ENCODE results near the gene ADSL.
A peak's percentile ranks its signal among the peaks of the same experiment; 100 is the strongest.

Gene ADSL

DNA sequence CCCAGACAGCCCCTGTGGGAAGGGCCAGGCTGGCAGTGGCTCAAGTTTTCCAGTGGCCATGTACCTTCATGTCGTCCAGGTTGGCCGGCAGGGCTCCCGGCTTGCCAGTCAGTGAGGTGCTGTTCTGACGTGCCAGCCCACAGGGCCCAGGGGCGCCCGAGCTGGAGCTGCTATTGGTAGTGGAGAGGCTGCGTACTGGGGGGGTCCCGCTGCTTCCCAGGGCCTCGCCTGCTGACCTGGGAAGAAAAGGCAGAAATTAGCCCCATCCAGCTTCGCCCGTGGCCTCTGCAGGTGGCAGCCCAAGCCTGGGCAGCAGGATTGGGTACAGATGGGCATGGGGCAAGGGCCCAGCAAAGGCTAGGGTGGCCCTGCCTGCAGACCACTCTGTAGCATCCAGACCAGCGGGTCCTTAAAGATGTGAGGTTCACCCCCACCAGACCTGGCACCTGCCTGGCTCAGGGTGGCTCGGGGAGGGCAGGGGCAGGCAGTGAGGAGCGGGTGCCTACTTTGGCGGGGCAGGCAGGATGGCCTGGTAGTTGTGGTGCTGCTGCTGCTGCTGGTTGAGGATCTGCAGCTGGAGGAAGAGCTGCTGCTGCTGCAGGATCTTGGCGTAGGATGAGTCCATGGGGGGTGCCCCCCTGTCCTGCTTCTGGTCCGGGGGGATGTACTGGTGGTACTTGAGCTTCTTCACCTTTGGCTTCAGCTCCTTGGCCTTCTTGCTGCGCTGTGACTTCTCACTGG lies 74.2 kb downstream of the ADSL start:
- DNase-seq, result no peak

DNA sequence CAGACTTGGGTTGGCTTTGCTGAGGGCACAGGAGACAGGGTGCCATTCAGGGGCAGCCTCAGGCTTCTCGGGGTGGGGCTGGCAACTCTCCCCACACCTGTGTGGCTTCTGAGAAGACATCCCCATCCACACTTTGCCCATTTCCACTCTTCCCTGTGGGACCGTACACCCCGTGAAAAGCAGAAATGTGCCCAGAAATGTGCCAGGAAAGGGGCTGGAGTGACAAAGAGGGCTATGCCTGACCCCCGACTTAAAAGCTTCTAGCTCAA lies 74.7 kb downstream of the ADSL start:
- no peak for DNase-seq

DNA sequence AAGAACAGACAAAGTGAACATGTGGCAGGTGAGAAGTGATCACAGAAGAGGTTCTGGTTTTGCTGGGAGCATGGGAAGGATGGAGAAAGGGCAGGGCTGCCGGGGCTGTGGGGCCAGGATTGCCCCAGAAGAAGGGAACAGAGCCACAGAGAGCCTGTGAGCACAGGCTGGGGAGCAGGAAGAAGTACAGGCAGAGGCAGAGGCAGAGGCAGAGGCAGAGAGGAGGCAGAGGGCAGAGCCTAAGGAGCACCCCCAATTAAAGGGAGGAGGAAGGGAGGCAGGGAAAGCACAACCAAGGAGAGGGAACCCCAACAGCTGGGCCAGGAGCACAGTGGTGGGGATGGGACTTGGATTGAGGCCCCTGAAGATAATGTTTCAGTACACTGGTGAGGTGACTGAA lies 75.6 kb downstream of the ADSL start:
- no peak for DNase-seq

DNA sequence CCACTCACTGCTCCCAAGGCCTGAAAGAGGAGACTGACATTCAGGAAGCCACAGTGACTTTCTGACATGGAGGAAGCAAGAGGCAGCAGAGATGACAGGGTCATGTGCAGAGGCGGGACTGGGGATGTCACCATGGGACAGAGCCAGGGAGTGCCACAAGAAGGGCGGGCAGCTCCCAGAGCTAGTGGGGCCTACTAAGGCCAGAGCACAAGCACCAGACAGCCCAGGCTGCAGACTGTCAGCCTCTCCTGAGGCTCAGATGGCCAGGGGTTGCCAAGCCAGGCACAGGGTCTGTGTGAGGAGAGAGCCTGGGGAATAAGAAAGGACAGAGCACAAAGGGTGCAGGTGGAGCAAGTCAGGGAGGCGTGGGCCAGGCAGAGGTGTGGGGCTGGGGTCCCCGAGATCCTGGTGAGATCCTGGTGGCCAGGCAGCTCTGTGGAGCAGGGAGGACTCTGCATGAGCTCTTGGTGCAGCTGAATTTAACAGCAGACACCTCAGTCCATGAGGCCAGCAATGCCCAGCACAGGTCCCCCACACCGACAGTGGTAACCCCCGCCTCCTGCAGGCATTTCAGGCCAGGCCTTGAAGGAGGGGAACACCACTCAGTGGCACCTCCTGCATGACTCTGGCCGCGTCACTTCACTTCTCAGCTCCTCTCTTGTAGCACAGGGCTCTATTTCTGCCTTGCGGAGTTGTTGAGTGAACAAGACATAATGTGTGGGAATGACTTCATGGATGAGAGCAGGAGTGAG lies 76.4 kb downstream of the ADSL start:
- DNase-seq, result no peak

DNA sequence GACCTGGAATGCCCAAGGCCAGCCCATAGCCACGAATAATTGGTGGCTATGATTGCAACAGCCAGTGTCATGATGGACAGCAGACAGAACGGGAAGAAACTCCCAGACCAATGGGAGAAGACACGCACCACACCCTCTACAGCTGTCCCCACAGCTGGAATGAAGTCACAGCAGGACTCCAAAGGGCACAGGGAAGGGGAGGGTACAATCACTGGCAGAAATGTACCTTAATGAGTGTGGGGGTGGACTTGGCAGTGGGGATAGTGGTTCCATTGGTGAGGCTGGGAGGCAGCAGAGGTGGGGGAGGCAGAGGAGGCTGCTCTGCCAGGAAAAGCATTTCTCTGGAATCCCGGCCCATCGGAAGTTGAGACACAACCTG lies 77.0 kb downstream of the ADSL start:
- no peak for DNase-seq

DNA sequence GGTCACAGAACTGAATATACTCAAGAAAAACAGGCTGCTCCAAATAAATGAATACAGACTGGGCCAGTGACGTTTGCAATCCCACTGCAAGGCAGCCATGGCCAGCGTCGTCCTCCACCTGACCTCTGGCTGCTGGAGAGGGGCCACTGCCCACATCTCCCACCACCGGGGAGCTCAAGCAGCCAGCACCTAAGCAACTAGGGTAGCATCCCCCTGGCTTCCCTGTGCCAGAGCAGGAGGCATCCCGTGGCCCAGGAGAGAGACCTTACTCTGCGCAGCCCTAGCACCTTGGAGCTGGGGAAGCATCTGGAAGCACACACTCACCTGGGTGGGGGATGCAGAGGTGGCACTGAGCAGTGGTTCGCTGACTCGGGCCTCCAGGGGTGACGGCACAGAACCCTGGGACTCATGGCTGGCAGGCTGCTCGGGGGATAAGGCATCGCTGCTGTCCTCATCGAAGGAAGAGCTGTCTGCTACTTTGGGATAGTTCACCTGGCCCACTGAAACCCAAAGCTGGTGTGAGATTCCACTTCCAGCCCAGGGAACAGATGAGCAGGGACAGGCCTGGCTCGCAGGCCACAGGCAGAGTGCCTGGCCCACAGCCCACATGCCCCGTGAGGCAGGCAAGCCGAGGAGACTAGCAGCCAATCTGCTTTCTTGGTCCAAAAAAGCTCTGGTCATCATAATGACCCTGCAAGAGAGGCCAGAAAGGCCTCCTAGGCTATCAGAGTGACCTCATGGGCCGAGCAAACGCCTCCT lies 77.8 kb downstream of the ADSL start:
- no peak for DNase-seq

DNA sequence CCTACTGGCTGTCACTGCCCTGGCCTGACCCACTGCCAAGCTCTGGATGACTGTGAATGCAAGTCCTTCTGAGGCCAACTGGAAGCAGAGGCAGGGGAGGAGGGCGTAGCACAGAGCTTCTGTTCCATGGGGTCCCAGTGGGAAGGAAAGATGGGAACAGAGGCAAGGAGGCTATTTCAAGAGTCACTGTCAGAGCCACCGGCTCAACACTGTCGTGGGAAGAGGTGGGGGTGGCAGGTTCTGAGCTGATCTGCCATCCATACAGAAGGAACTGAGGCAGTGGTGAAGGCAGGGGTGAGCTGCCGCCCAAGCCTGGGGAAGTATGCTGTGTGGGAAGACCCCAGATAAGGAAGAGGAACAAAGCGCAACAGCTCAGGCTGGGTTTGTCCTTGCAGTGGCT lies 78.8 kb downstream of the ADSL start:
- no peak for DNase-seq

DNA sequence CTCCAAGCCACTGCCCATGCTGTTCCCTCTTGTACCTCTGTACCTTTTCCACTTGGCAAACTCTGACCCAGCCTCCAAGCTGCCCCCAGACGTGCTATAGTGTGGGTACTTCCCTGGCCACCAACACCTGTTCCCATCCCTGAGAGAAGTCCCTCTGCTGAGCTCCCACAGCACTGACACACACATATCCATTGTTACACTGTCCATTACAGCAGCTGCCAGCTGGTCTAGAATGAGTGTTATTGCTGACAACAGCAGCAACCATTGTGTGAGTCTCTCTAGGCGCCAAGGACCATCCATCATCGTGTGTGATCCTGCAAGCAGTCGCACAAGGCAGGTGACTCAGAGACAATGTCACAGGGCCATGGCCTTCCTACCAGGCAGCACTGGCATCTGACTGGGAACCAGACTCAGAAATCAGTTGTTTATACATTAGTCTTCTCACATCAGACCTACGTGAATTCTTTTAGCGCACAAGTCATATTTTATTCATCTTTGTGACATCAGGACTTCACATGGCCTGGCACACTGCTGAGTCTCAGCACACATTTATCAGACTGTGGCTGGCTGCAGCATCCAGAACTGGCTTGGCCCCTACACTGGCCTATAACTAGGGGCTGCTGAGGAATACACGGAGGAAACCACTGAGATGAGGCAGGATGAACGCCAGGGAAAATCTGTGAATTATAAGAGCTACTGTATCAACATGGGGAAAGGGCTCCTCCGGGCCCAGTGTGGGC lies 80.5 kb downstream of the ADSL start:
- no peak for DNase-seq

DNA sequence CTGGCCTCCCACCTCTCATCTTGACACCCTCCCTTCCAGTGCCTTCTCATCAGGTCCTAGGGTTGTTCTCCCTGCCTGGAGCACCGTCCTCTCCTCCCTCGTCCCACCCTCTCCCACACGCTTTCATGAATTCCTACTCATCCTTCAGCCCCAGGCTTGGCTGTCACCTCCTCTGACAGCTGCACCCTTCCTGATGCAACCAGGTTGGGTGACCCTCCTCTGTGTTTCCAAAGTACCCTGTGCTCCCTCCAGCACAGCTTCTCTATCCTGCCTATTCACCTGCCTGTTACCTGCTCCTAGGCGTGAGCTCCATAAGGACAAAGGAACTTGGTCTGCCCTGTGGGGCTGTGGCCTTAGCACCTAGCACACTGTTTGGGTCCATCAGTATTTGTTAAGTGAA lies 82.5 kb downstream of the ADSL start:
- no peak for DNase-seq

DNA sequence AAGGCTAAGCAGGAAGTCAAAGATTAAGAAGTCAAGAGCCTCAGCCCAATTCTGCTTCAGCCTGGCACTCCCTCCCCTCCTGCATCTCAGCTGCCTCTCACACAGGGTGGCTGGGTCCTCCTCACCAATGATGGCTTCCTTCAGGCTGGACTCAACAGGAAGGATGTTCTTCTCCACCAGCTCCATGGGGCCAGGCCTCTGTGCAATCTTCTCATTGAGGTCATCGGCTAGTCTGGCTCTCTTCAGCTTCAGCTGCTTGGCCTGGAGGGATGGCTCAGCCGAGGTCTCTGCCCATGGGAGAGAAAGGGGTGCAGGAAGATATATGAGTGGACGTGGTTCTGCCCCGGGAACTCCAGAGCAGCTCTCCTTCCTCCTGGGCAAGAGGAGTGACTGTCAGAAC lies 83.2 kb downstream of the ADSL start:
- DNase-seq, result no peak

DNA sequence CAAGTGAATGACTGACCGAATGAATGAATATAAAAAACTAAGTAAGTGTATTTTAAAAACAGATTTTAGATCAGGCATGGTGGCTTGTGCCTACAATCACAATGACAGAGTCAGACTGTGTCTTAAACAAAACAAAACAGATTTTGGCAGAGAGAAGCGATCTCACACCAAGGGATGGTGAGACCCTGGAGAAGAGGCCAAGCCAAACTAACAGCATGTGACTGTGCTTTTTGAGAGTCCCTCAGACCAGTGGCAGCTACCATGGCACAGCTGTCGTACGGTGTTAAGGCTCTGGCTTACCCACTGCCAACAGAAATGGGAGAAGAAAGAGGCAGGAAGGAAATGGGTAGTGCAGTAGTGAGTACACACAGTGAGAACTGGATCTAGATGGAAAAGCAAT lies 84.7 kb downstream of the ADSL start:
- no peak for DNase-seq

DNA sequence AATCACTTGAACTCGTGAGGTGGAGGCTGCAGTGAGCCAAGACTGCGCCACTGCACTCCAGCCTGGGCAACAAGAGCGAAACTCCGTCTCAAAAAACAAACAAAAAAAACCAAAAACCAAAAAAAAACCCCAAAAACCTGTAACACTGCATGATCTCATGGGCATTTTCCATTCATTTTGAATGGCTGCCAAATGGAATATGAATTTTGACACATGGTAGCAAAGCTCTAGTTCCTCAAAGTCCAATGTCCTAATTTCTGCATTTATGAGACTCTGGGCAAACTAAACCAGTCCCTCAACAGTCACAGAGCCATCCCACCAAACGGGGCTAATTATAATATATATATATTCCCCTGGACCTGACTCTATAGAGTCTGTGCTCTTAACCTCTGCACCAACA lies 85.9 kb downstream of the ADSL start:
- DNase-seq, result no peak

DNA sequence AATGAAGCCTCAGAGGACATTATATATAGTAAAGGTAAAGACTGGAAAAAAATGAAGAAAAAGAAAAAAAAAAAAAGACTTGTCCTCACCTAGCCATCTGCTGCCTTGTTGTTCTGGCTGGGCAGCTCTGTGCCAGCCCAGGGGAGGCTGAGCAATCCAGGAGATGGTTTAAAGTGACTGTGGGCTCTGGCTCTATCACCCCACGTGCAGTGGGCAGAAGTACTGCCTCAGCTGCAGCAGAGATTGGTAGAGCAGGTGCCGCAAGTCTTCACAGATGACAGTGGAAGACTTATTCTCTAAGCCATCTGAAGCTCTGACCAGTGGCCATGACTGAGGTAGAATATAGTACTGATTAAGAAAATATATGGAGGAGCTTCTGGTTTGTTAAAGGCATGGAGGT lies 86.3 kb downstream of the ADSL start:
- DNase-seq, result no peak

DNA sequence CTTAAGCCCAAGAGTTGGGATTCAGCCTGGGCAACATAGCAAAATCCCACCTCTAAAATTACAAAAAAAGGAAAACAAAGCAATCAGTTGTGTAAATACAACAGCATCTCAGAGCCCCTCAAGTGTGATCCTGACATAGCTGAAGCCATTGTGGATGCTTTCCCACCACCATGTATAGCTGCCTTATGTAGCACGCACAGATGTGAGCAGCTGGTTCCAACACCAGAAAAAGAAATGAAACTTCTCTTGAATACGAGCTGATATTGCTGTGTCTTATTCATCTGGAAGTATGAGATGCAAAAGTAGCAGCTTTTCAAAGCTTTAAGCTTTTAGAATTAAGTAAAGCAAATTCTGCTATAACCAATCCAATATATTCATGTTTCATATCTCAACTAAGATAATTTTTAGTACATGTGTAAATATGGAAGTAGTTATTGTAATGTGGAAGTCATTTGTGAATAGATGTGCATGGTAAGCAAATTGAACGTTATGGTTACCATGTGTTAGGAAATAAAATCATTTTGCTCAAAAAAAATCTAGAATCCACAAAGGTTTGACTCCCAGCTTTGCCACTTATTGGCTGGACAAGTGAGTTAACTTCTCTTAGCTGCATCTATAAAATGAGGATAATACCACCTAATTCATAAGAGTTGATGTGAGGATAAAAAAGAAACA lies 87.3 kb downstream of the ADSL start:
- no peak for DNase-seq

DNA sequence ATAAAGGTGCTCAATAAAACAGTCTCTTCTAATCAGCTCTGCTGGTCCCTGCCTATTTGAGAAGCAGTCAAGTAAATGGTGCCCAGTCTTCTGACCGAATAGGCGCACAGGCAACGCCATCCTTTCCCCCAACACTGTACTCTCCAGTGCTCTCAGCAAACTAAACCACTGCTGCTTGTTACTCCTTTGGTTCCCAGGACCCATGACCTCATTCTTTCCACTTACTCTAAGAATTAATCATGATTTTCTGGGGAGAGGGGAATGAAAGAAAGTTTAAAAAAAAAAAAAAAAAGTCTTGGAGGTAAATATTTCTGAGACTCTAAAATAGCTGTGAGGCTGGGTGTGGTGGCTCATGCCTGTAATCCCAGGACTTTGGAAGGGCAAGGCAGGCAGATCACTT lies 87.8 kb downstream of the ADSL start:
- no peak for DNase-seq

DNA sequence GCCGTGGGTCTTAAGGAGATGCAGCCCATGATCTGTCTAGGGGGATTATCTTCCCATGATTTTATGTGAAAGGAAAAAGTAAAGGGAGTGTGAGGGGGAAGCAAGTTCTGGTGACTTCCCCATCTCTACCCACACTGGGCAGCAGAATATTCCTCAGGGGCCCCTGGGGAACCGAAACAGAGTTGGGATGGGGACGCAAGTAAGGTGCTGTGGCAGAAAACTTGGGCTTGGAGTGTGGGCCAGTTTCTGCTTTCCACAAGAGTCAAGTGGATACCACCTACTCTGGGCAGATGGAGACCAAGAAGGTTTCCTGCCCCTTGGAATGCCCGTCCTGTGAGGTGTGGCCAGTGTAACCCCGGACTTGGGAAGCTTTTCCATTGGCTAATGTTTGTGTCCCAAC lies 88.4 kb downstream of the ADSL start:
- DNase-seq, result no peak

DNA sequence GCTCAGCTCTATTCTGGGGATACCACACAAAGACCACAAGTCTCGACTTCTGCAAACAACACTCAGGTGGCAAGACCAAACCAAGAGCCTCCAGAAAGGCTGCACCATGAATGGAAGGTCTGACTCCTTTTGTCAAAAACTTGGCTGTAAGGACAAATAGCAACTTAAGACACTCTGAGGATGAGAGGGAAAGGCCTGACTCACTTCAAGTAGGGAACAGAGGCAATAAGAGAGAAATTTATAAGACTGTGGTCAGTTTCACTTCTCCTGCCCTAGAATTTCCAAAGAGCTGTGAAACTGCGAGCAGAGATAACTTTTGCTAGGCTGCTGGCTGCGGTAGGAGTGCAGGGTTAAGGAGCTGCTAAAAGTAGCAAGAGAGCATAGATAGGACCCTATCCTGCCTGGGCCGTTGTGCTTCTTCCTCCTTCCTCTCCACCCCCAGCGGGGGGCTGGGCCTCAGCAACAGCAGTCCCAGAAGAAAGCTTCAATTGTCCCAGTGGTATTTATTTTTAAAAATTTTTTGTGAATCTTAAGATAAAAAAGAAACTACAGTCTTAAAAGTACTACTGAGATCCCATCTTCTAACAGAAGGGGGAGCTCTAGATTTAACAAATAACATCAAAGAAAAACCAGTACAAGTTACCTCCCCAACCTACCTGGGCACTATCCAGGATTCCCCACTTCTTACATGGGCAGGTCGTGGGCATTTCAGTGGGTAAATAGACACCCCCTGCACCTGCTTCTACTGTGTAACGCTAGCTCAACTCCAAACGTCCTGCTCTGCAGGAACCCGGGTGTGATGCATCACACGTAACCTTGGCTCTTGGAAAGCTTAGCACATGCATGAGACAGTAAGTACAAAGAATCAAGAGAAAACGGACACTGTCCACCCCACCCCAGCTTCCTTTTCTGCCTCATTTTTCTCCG lies 90.5 kb downstream of the ADSL start:
- DNase-seq, result peak; percentile 59

All from NCI-H510A treated with DMSO at 0.1 percent for 48 hours (cell line).